ENCODE measurements around the gene CFAP58. TPM values are rescaled to one million over a fixed set of nuclear protein-coding genes. Genes with fewer than 3 reads are reported as not detected.

Gene CFAP58
- total RNA-seq, 2 donors from 2014 or later = 0.68 to 0.97 TPM

DNA sequence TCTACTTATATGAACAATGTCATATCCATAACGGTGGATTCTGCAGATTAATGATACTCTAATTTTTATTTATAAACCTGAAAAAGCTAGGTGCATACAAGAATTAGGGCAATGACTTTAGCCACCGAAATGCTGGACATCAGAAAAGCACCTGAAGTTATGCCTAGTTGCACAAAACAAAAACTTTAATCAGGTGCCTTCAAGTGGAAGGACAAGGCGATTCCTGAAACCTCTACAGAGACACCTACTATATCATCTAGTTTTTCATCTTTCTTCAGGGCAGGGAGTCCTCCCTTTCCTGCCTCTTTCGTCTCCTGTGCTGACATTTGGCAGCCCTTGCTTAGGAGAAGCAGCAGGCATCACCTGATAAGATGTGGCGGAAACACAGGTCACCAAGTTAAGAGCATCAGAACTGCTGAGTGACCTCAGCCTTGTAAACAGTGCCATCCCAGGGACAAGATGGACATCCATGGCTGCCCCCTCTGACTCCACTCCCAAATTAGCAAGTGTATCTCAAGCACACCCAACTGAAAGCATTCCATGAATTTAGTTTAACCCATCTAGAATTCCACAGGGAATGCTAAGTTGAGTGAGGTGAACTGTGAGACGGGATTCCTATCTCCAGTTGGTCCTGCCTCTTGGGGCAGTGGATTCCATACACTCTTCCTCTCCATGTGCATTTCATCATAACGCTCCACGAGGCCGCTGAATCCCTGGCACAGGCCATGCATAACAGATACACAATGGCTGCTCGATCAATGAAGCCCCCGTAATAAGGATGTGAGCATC is 21.2 kb upstream of the CFAP58 start:
- H3K4me3 ChIP-seq (ENCODE audit: low read length) = peak overlapping the region; percentile 49
- peak overlapping the region; percentile 36 for H3K27ac Mint-ChIP-seq
- H3K9me3 Mint-ChIP-seq = no peaks in the 10 kb centered on the region
- H3K27me3 ChIP-seq (ENCODE audit: control insufficient read depth, insufficient read depth, low read length, poor library complexity, severe bottlenecking) = no peaks in the 10 kb centered on the region
- H3K27ac ChIP-seq (ENCODE audit: low read depth, low read length) = peak overlapping the region; percentile 75
- DNase-seq = peak; percentile 53
- H3K4me3 Mint-ChIP-seq = no peak overlapping the region
- H3K9me3 ChIP-seq (ENCODE audit: control insufficient read depth, low read length) = no peaks in the 10 kb centered on the region
- WGBS, 2 experiments (ENCODE audit: insufficient coverage in 1 of 2, insufficient read length in 1 of 2) = 80 to 87% methylated on average over 8 to 11 of the region's 11 CpGs
- no peaks in the 10 kb centered on the region for H3K27me3 Mint-ChIP-seq (ENCODE audit: insufficient read depth)
- peaks cover 7% of the 10 kb centered on the region for H3K36me3 ChIP-seq (ENCODE audit: control insufficient read depth, insufficient read depth, low read length)
- H3K4me1 ChIP-seq (ENCODE audit: control insufficient read depth, insufficient read depth, low read length) = peaks cover 46% of the 10 kb centered on the region
- H3K36me3 Mint-ChIP-seq (ENCODE audit: low read depth) = no peaks in the 10 kb centered on the region
- H3K9ac ChIP-seq (ENCODE audit: extremely low read depth, low read length, poor library complexity, severe bottlenecking) = peak overlapping the region; percentile 23
- peaks cover 76% of the 10 kb centered on the region for H3K4me1 Mint-ChIP-seq
- TF ChIP-seq, protein P1, sequence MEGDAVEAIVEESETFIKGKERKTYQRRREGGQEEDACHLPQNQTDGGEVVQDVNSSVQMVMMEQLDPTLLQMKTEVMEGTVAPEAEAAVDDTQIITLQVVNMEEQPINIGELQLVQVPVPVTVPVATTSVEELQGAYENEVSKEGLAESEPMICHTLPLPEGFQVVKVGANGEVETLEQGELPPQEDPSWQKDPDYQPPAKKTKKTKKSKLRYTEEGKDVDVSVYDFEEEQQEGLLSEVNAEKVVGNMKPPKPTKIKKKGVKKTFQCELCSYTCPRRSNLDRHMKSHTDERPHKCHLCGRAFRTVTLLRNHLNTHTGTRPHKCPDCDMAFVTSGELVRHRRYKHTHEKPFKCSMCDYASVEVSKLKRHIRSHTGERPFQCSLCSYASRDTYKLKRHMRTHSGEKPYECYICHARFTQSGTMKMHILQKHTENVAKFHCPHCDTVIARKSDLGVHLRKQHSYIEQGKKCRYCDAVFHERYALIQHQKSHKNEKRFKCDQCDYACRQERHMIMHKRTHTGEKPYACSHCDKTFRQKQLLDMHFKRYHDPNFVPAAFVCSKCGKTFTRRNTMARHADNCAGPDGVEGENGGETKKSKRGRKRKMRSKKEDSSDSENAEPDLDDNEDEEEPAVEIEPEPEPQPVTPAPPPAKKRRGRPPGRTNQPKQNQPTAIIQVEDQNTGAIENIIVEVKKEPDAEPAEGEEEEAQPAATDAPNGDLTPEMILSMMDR (conservative IDR thresholded peaks at IDR 0.05) = no peak

DNA sequence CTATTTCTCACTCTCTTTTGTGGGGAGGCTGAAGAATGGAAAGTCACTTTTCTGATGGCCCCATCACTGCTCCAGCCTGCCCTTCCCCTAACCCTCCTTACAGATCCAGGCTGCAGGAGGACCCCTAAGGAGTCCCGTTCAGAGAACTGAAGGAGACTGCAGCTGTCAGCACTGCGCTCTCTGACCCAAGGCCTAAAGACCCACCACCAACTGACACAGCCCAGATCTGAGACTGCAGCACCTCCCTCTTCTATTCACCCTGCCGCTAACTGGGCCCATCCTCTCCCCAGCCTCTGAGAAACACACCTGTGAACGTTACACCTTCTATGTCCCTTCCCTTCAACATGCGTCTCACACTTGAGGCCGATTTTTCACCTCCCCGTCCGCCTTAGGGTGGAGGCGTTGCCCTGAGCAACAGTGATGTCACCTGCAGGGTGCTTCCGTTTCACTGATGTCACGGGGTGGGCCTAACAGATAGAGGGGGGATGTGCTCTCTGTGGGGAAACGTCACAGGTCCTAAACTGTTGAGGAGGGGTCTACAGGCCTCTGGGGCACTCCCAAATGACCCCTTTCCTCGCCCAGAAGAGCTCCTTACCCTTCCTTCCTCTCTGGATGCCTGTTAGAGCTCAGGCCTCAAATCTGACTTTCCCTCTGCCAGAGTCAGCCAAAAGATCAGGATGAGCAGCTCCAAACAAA is 20.5 kb upstream of the CFAP58 start:
- H3K4me1 ChIP-seq (ENCODE audit: control insufficient read depth, insufficient read depth, low read length) = peaks cover 44% of the 10 kb centered on the region
- DNase-seq = peak; percentile 69
- H3K9ac ChIP-seq (ENCODE audit: extremely low read depth, low read length, poor library complexity, severe bottlenecking) = no peak overlapping the region
- 73 to 78% methylated on average over 10 to 13 of the region's 13 CpGs for WGBS, 2 experiments (ENCODE audit: insufficient coverage in 1 of 2, insufficient read length in 1 of 2)
- peaks cover 7% of the 10 kb centered on the region for H3K36me3 ChIP-seq (ENCODE audit: control insufficient read depth, insufficient read depth, low read length)
- Mint-ChIP-seq H3K27ac (peak overlapping the region; percentile 36), H3K27me3 (ENCODE audit: insufficient read depth) (no peaks in the 10 kb centered on the region), H3K4me3 (no peak overlapping the region), H3K4me1 (peaks cover 69% of the 10 kb centered on the region), H3K9me3 (no peaks in the 10 kb centered on the region), H3K36me3 (ENCODE audit: low read depth) (no peaks in the 10 kb centered on the region)
- H3K27ac ChIP-seq (ENCODE audit: low read depth, low read length) = no peak overlapping the region
- no peaks in the 10 kb centered on the region for H3K9me3 ChIP-seq (ENCODE audit: control insufficient read depth, low read length)
- no peaks in the 10 kb centered on the region for H3K27me3 ChIP-seq (ENCODE audit: control insufficient read depth, insufficient read depth, low read length, poor library complexity, severe bottlenecking)
- TF ChIP-seq, protein P1 (conservative IDR thresholded peaks at IDR 0.05) = no peak
- no peak overlapping the region for H3K4me3 ChIP-seq (ENCODE audit: low read length)

DNA sequence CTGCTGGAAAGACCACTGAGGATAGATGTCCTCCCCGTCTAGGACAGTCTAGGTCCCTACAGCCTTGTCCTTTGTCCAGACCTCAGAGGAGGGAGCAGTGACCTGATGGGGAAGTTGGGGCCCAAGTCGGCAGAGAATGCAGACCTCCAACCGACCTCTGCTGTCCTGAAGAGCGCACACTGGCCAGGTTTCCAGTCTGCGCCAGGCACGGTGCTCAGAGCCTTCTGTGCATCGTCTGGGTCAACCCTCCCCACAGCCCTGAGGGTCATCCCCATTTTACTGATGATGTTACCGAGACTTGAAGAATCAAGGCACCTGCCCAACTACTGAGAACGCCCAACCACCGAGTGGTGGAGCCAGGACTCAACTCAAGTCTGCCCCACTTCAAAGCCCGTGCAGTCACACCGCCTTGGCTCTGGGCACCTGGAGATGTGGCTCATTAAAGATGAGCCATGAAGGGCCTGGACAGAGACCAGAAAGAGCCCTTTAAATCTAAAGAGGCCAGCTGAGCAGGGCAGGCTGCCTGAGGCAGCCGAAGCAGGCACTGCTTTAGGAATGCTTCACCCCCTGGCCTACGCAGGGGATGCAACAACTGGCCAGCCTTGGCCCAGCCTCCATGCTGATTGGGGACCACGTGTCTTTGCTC is 19.8 kb upstream of the CFAP58 start:
- H3K9ac ChIP-seq (ENCODE audit: extremely low read depth, low read length, poor library complexity, severe bottlenecking) = no peak overlapping the region
- 89 to 90% methylated on average over 10 to 15 of the region's 15 CpGs for WGBS, 2 experiments (ENCODE audit: insufficient coverage in 1 of 2, insufficient read length in 1 of 2)

More for the DNA sequence above, 19.8 kb upstream of the CFAP58 start:
- H3K36me3 Mint-ChIP-seq (ENCODE audit: low read depth) = no peaks in the 10 kb centered on the region
- DNase-seq = peak; percentile 33
- peak overlapping the region; percentile 36 for H3K27ac Mint-ChIP-seq
- peaks cover 41% of the 10 kb centered on the region for H3K4me1 ChIP-seq (ENCODE audit: control insufficient read depth, insufficient read depth, low read length)
- H3K4me3 ChIP-seq (ENCODE audit: low read length) = no peak overlapping the region
- TF ChIP-seq, protein P1 (conservative IDR thresholded peaks at IDR 0.05) = no peak
- H3K4me1 Mint-ChIP-seq = peaks cover 63% of the 10 kb centered on the region
- H3K27me3 ChIP-seq (ENCODE audit: control insufficient read depth, insufficient read depth, low read length, poor library complexity, severe bottlenecking) = no peaks in the 10 kb centered on the region
- peaks cover 7% of the 10 kb centered on the region for H3K36me3 ChIP-seq (ENCODE audit: control insufficient read depth, insufficient read depth, low read length)
- H3K9me3 ChIP-seq (ENCODE audit: control insufficient read depth, low read length) = no peaks in the 10 kb centered on the region
- no peaks in the 10 kb centered on the region for H3K27me3 Mint-ChIP-seq (ENCODE audit: insufficient read depth)
- no peak overlapping the region for H3K27ac ChIP-seq (ENCODE audit: low read depth, low read length)
- H3K9me3 Mint-ChIP-seq = no peaks in the 10 kb centered on the region
- no peak overlapping the region for H3K4me3 Mint-ChIP-seq
